ENCODE measurements around the gene NCOR1. TPM values are rescaled to one million over a fixed set of nuclear protein-coding genes. Genes with fewer than 3 reads are reported as not detected.

NCOR1 gene
- total and polyA plus RNA-seq, 2 of the 8 experiments (the other 6 are each of a cell fraction or from before 2014, with no cell fraction given) = 65.4 to 142 TPM

- Histone ChIP-seq H3K79me2 (ENCODE audit: control insufficient read depth in 1 of 2, insufficient read depth in 2 of 2, low read length in 2 of 2) (no peaks in the 10 kb centered on the region), H2BK12ac (ENCODE audit: low read depth, low read length) (no peak overlapping the region)
- POLR2A ChIA-PET (ENCODE audit: partially characterized antibody) = no interaction called here
- no peak for TF ChIP-seq RFX5 (IDR thresholded peaks at IDR 0.05; ENCODE audit: borderline replicate concordance, low read depth, low read length)
- TF ChIP-seq CTCF (IDR thresholded peaks at IDR 0.05; ENCODE audit: control extremely low read depth in 1 of 3, insufficient read depth in 1 of 3, low read depth in 1 of 3, low read length in 3 of 3) = no peak
- TF ChIP-seq RAD21 (IDR thresholded peaks at IDR 0.05 in 1 of 2, conservative IDR thresholded peaks at IDR 0.05 in 1 of 2; ENCODE audit: low read depth in 2 of 2, low read length in 2 of 2) = no peak
- TF ChIP-seq, protein P1, sequence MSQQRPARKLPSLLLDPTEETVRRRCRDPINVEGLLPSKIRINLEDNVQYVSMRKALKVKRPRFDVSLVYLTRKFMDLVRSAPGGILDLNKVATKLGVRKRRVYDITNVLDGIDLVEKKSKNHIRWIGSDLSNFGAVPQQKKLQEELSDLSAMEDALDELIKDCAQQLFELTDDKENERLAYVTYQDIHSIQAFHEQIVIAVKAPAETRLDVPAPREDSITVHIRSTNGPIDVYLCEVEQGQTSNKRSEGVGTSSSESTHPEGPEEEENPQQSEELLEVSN (IDR thresholded peaks at IDR 0.05) = no peak
- TF ChIP-seq TAF7 (optimal IDR thresholded peaks at IDR 0.05; ENCODE audit: borderline replicate concordance, low read depth, low read length) = no peak
- no peak for TF ChIP-seq CHD2 (IDR thresholded peaks at IDR 0.05; ENCODE audit: low read length)
- TF ChIP-seq SAP30 (IDR thresholded peaks at IDR 0.05; ENCODE audit: insufficient read depth, insufficient replicate concordance, low read length) = no peak
- no peak for TF ChIP-seq SP4 (IDR thresholded peaks at IDR 0.05; ENCODE audit: low read length)
- no peak for TF ChIP-seq YY1 (IDR thresholded peaks at IDR 0.05; ENCODE audit: low read depth, low read length)
- no peak for TF ChIP-seq BRCA1 (IDR thresholded peaks at IDR 0.05; ENCODE audit: low read depth, low read length)
- no peak for TF ChIP-seq SUZ12 (IDR thresholded peaks at IDR 0.05; ENCODE audit: low read length)
Measured at GRCh38 chr17:16101440-16101839, 113.9 kb downstream of the NCOR1 start.

More at GRCh38 chr17:16101440-16101839, 113.9 kb downstream of the NCOR1 start:
- H3K79me1 ChIP-seq (ENCODE audit: low read depth, low read length) = no peaks in the 10 kb centered on the region
- H3K4me1 ChIP-seq (replicated peaks in 1 of 4; ENCODE audit: control insufficient read depth in 3 of 4, insufficient read depth in 4 of 4, low read length in 3 of 4) = no peaks in the 10 kb centered on the region
- peaks cover 0 to under 1% of the 10 kb centered on the region in 2 experiments for H4K20me1 ChIP-seq (replicated peaks in 1 of 2; ENCODE audit: control insufficient read depth in 1 of 2, insufficient read depth in 2 of 2, low read length in 2 of 2)
- no peak overlapping the region for H2BK20ac ChIP-seq (ENCODE audit: low read length)
- H3K56ac ChIP-seq (replicated peaks; ENCODE audit: insufficient read length, low read depth, low read length) = no peak overlapping the region
- no peak overlapping the region for H2AFZ ChIP-seq (ENCODE audit: low read length)
- no peak overlapping the region for H4K91ac ChIP-seq (replicated peaks; ENCODE audit: insufficient read length, low read length)
- no peak overlapping the region for H3K9ac ChIP-seq (replicated peaks in 1 of 4; ENCODE audit: extremely low read depth in 1 of 4, low read depth in 3 of 4, low read length in 3 of 4)
- no peaks in the 10 kb centered on the region for H3K23me2 ChIP-seq (ENCODE audit: low read depth, low read length)
- CTCF ChIA-PET (ENCODE audit: partially characterized antibody) = interaction anchor here (0.9 kb wide), 1 partner anchor 9 kb away, joined by 3 read pairs; no protein-coding TSS in a partner anchor
- no peak overlapping the region for H3K14ac ChIP-seq (ENCODE audit: insufficient read length)
- no peak overlapping the region for H2BK15ac ChIP-seq (ENCODE audit: low read length)
- no peaks in the 10 kb centered on the region for H3K27me3 ChIP-seq (replicated peaks in 1 of 4; ENCODE audit: control insufficient read depth in 3 of 4, extremely low read depth in 1 of 4, insufficient read depth in 3 of 4, low read length in 3 of 4)
- no peak overlapping the region for H3K23ac ChIP-seq (ENCODE audit: insufficient read length)
- H3K36me3 ChIP-seq (ENCODE audit: control insufficient read depth in 2 of 4, insufficient read depth in 4 of 4, low read length in 3 of 4) = peaks cover 9 to 35% (median 29%) of the 10 kb centered on the region in 4 experiments; a peak in 7 of 8 replicates
- no peak overlapping the region for H3K4me3 ChIP-seq (ENCODE audit: extremely low read depth in 1 of 4, insufficient read depth in 2 of 4, low read depth in 3 of 4, low read length in 4 of 4)
- H2BK5ac ChIP-seq (ENCODE audit: low read depth, low read length) = no peak overlapping the region
- no peaks in the 10 kb centered on the region for H3K9me3 ChIP-seq (ENCODE audit: insufficient read depth in 2 of 2, low read depth in 1 of 2, low read length in 1 of 2)
- H2BK120ac ChIP-seq (replicated peaks; ENCODE audit: low read depth, low read length) = no peak overlapping the region
- no peak overlapping the region for H3K4ac ChIP-seq (replicated peaks; ENCODE audit: insufficient read length, low read depth, low read length)
- no peak overlapping the region; the same call in 1 of the 2 replicates for H4K8ac ChIP-seq (ENCODE audit: extremely low read depth, insufficient read depth, low read length)
- no peak overlapping the region for H3K18ac ChIP-seq (ENCODE audit: extremely low read depth, low read length)
- DNase-seq (ENCODE audit: low read depth in 1 of 2, low spot score in 2 of 2) = no peak
- no peak overlapping the region for H2AK5ac ChIP-seq (ENCODE audit: low read depth, low read length)
- no peak overlapping the region for H3K27ac ChIP-seq (ENCODE audit: low read depth, low read length)
- H3K4me2 ChIP-seq (ENCODE audit: insufficient read depth in 1 of 2, low read depth in 2 of 2, low read length in 2 of 2) = no peak overlapping the region
- 94% methylated on average over 6 of the region's 6 CpGs; no CpG with 5 or more reads in 1 of the 2 experiments for WGBS, 2 experiments (ENCODE audit: extremely low coverage in 1 of 2, insufficient coverage in 1 of 2, insufficient read length in 1 of 2, insufficient replicate concordance in 2 of 2, low coverage in 1 of 2, low lambda C conversion rate in 2 of 2, missing lambda C conversion rate in 1 of 2)
- FAIRE-seq = no peak
- H4K5ac ChIP-seq (ENCODE audit: insufficient read length, low read depth, low read length) = no peak overlapping the region
